ENCODE results near the gene DNMT1.
A peak's percentile ranks its signal among the peaks of the same experiment; 100 is the strongest.

DNMT1 gene

DNA sequence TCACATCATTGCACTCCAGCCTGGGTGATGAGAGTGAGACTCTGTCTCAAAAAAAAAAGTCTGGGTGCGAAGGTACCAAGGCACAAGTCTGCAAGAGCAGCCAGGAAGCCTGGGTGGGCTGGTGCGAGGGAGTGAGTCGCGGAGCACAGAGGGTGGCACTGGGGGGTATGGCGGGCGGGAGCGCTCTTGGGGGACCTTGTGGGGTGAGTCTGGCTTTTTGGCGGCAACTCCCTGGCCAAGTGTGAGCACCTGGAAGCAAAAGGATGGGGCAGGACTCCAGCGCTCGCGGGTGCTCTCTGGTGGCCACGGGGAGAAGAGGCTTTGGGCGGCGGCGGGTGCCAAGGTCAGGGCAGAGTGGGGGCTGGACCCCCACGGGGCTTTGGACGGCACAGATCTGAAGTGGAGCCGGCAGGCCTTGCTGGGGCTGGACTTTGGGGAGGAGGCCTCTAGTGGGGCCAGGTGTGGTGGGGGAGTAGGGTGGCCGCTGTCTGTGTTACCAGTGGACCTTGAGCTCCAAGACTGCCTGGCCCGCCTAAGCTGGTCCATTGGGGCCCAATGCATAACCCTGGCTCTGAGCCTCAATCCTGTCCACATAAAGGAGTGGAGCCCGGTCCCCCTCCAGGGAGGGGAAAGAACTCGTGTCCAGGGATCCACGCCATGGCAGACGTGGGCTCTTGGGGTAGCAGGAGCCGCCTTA lies 81.7 kb downstream of the DNMT1 start:
- DNase-seq = peak in 3 of 4 experiments; percentile 35 to 67 (median 61)

GRCh38 chr19:10112037-10112761 lies 82.6 kb downstream of the DNMT1 start:
- peak; percentile 86 to 92 (median 86) for DNase-seq

GRCh38 chr19:10111405-10111811 lies 83.3 kb downstream of the DNMT1 start, which contains the start of gene P2RY11:
TSS of gene P2RY11 (plus strand) at chr19:10111693. CDS start at chr19:10111722, 29 bp downstream.
- DNase-seq = peak; percentile 85 to 95 (median 90)

- no peak for DNase-seq
Measured at GRCh38 chr19:10110972-10111317, 83.8 kb downstream of the DNMT1 start.

GRCh38 chr19:10110076-10110971 lies 84.4 kb downstream of the DNMT1 start:
- no peak for DNase-seq

DNA sequence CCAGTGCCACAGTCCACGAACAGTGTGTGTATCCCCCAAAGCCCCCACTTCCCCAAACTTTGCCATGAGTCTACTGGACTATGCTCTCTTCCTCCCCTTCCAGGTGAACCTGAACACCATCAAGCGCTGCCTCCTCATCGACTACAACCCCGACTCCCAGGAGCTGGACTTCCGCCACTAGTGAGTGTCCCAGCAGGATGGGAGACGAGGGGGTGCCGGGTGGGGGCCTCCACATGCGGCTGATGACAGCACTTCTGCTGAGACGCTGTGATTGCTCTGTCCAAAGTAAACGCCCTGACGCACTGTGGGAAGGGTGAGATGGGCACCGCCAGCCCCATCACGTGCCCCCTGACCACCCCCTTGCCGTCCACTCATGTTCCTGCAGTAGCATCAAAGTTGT lies 85.2 kb downstream of the DNMT1 start:
- no peak for DNase-seq

GRCh38 chr19:10107817-10108367 lies 86.9 kb downstream of the DNMT1 start:
- DNase-seq = no peak

DNA sequence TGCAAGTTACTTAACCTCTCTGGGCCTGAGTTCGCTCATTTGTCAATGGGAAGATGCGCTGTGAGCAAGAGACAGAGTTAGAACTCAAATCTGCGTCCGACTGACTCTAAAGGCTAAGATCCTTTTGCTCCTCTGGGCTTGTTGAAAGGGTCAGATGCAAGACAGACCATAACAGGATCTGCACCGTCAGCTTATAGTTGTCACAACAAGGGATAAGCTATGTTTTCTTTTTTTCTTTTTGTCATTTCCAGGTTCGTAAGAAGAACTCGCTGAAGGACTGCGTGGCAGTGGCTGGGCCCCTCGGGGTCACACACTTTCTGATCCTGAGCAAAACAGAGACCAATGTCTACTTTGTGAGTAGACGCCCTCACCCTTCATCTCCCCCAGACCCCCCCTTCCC lies 87.5 kb downstream of the DNMT1 start:
- DNase-seq = no peak

DNA sequence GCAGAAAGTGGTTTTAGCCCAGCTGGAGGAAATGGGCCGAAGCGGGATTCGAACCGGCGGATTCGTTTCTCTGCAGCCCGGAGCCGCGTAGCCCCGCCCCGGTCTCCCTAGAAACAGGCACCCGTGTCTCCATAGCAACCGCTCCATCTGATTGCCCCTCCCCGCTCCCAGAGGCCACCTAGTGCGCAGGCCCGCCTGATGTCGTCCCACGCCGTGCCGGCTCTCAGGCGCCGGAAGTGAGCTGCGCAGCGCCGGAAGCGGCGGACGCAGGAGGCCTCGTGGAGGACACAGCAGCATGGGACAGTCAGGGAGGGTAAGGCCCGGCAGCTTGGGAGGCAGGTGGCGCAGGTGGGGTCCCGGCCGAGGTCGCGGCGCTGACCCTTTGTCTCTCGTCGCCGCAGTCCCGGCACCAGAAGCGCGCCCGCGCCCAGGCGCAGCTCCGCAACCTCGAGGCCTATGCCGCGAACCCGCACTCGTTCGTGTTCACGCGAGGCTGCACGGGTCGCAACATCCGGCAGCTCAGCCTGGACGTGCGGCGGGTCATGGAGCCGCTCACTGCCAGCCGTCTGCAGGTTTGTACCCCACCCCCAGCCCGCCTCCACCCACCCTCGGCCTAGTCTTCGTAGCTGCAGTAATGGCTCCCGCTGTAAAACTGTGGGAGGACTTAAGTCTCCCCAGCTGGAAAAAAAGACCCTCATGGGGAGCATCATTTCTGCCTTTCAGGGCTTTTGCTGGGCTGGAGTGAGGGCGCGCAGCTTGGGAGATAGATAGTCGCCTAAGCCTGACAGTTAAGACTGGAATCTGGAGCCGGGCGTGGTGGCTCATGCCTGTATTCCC lies 88.4 kb downstream of the DNMT1 start, which contains the start of gene PPAN:
PPAN (plus strand) TSS at position 263 of the 837 bp plus-strand sequence; CDS start at position 296, 33 bp downstream.
- DNase-seq = peak; percentile 99 to 100 (median 100)

GRCh38 chr19:10105509-10106099 lies 89.1 kb downstream of the DNMT1 start:
- DNase-seq = peak; percentile 59 to 80 (median 66)

- peak; percentile 59 to 76 (median 65) for DNase-seq
Measured at GRCh38 chr19:10104665-10105508, 89.9 kb downstream of the DNMT1 start.

DNA sequence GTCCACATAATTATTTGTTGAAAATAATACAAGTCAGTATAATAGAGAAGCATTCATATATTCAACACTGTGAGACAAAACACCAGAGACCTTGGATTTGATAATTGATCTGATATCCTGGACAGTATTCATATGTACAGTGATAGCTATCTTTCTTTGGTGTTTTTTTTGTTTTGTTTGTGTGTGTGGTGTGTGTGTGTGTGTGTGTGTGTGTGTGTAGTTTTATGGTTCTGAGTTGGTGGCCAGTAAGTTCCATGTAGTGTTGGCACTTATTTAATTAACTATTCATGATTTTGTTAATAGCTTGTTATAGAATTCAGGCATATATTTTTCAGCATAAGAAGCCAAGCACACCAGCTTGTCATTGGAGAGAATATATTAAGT lies 90.6 kb downstream of the DNMT1 start:
- no peak for DNase-seq

DNA sequence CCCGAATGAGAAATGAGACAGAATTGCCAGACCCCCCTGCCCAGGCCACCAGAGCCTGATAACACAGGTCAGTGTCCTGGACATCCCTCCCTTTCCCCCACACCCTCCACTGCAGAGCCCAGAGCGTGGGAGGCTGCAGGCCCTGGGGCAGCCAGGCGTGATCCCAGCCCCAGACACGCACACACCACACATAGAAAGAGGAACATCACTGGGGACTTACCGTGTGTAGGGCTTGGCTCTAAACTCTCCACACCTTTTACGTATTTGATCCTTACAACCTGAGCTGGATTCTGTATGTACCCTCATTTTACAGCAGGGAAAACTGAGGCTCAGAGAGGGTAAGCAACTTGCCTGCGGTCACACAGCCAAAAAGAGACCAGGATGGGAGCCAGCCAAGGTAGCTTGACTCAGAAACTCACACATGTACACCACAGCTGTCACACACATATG lies 91.9 kb downstream of the DNMT1 start:
- DNase-seq = peak; percentile 64 to 85 (median 78)

DNA sequence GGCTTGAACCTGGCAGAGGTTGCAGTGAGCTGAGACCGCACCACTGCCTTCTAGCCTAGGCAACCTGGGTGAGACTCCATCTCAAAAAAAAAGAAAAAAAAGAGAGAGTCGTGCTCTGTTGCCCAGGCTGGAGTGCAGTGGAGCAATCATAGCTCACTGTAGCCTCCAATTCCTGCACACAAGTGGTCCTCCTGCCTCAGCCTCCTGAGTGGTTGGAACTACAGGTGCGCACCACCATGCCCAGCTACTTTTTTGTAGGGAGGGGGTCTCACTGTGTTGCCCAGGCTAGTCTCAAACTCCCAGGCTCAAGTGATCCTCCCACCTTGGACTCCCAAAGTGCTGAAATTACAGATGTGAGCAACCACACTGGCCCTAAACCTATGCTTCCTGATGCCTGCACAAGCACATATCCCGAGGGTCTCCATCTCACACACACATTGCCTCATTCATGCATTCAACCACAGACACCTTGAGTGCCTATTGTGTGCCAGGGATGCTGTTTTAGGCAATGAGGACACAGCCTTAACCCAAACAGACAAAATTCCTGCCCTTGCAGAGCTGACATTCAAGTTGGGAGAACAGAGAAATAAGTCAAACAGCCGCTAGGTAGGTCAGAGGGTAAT lies 94.5 kb downstream of the DNMT1 start:
- DNase-seq = no peak

DNA sequence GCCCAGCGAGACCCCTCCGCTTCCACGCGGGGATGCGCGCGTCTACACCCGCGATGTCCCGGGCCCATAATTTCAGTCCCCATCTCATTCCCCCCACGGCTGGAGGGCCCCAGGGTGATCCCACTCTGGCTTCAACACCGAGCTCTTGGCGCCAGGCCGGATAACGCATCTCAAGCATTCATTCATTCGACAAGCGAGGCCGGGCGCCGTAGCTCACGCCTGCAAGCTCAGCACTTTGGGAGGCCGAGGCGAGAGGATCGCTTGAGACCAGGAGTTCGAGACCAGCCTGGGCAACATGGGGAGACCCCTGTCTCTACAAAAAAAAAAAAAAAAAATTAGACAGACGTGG lies 98.2 kb downstream of the DNMT1 start:
- DNase-seq = no peak

DNA sequence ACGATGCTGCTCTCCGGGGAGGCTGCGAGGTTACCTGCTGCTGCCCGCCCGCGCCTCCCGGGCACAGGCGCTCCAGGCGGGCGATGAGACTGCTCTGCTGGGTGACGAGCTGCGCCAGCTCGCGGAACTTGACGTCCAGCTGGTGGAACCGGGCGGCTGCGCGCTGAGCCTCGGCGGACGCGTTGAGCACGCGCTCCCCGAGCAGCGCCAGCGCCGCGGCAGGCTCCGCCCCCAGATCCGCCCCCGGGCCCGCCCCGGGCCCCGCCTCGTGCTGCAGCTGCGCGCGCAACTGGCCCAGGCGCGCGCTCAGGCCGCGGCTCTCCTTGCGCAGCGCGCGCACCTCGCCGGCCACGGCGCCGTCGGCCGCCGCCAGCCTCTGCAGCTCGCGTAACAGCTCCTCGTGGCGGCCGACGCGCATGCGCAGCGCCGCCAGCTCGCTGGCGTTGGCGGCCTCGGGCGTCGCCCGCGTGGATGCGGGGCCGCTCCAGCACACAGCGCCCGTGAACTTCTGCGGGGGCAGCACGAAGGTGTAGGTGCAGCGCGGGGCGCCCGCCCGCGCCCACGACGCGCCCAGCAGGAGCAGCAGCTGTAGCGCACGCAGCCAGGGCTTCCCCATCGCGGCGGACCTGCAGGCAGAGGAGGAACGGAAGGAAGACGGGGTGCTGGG lies 98.7 kb downstream of the DNMT1 start:
- peak; percentile 96 to 99 (median 98) for DNase-seq

- no peak for DNase-seq
Measured at GRCh38 chr19:10095622-10095947, 99.2 kb downstream of the DNMT1 start.

GRCh38 chr19:10093295-10094186 lies 101.2 kb downstream of the DNMT1 start:
- no peak for DNase-seq

Data from suppressor macrophage (primary cell).